GM19025 (cell line): ENCODE results near the gene AIRE.
"Not testable (repeated sequence)": the region's sequence is repeated elsewhere in the genome, so short reads cannot be mapped to it uniquely, and the experiment has no call there.

ENCODE experiments used
- ATAC-seq: cut with Tn5 transposase; IDR thresholded peaks from one replicate; pipeline ENCODE4 v1.9.1; 2021; ENCODE audit warnings: mild to moderate bottlenecking, low read depth, moderate library complexity; ENCODE audit not compliant: unreplicated experiment

Gene AIRE

DNA sequence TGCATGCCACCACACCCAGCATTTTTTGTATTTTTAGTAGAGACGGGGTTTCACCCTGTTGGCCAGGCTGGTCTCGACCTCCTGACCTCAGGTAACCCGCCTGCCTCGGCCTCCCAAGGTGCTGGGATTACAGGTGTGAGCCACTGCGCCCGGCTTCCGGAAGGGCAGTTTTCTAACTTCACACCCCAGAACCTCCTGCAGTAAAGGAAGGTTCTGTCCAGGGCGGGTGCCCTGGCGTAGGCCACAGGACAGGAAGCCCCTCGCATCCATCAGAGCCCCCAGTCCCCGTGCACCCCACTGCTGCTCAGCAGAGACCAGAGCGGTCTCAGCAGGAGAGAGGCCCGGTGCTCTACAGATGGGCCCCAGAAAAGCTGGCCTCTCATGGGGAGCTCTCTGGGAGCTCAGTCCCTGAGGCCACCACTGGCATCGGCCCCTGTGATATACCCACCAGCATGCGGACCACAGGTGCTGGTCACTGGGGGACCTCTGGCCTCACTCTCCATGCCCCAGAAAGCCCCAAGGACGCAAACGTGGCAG is 19.9 kb upstream of the AIRE start:
- no peak for ATAC-seq

GRCh38 chr21:44267655-44268142 is 18.0 kb upstream of the AIRE start:
- ATAC-seq = no peak

DNA sequence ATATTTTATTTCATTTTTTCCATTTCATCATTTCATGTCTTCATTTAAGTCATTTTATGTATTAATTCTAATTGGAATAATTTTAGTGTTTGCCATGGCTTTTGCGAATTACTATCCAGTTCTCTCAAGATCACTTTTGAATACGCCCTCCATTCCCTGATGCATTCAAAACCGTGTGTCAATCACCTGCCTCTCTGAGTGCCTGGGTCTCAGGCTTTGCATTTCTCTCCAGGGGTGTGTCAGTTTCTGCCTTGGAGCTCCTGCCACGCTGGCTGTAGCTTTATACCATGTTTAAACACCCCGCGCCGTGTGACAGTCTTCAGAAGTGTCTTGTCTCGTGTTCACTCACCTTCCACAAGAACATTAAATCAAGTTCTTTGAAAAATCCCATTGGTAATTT is 16.6 kb upstream of the AIRE start:
- no peak for ATAC-seq

GRCh38 chr21:44271558-44272283 is 14.0 kb upstream of the AIRE start:
- no peak for ATAC-seq

DNA sequence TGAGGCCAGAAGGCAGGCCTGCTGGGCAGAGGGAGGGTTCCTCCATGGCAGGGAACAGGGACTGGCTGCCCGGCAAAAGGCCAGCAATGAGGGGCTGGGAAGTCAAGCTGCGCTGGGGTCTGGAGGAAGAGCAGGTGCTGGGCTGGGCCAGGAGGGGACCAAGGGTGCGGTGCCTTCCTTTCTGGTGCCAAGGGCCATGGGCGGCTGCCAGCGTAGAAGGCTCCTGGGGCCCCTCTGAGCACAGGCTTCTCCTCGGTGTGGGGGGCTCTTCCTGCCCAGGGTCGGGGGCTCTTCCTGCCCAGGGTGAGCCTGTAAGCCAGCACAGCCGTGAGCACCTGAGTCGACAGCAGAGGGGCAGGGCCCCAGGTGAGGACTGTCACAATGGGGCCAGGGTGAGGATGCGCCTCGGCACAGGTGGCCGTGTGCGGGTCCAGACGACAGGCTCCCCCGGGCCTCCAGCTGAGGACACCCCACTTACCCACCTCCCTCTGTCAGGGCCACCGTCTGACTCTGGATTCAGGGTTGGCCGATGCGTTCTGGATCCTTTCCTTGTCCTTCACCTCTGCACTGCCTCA is 13.3 kb upstream of the AIRE start:
- ATAC-seq = no peak

GRCh38 chr21:44273046-44273445 is 12.6 kb upstream of the AIRE start:
- ATAC-seq = no peak

DNA sequence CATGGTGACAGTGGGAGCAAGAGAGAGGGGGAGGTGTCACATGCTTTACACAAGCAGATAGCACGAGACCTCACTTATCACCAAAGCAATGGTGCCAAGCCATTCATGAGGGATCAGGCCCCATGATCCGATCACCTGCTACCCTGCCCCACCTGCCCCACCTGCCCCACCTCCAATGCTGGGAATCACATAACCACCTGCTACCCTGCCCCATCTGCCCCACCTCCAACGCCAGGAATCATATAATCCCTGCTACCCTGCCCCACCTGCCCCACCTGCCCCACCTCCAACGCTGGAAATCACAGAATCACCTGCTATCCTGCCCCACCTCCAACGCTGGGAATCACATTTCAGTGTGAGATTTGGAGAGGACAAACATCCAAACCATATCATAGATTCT is 10.6 kb upstream of the AIRE start:
- ATAC-seq = no peak

DNA sequence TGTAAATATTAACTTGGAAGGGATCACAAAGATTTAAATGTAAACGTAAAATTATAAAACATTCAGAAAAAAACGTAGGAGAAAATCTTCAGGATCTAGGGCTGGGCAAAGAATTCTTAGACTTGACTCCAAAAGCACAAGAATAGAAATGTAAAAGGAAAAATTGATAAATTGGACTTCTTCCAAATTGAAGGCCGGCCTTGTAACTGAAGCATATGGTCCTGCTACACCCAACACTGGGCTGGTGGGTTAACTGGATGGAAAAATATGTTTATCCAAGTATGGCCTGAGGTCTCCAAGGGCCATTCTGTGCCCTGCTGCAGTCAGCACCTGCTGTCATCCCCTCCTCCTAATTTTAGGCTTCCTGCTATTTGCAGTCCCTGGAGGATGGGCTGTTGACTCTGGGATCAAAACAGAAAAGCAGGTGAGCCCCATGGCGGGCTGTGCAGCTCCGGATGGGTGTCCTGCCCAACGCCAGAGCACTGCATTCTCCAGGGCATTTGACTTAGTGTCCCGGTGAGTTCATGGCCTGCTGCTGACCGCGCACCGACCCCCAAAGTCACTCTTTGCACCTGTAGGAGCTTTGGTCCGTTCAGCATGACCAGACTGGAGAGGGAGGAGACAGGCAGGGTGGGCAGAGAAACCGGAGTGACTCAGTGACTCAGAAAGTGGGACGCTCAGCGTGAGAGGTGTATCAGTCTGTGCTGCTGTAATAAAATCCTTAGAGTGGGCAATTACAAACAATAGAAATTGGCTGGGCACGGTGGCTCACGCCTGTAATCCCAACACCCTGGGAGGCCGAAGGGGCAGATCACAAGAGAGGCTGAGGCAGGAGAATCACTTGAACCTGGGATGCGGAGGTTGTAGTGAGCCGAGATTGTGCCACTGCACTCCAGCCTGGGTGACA is 6.1 kb upstream of the AIRE start:
- no peak for ATAC-seq

DNA sequence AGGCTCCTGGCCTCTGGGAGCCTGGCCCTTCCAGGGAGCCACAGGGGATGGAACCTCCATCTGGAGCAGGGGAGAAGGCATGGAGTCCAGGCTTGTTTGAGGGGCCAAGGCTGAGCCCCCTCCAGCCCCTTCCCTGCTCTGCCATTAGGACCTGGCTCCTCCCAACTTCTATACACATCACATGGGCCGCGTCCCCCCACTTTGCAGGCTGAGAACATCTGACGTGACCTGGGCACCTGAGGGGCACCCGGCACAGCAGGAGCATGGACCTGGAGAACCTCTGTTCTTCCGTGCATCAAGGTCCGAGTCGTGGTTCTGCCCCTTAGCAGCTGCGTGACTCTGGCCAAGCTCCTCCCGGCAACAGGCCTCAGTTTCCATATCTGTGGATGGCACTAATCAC is 3.9 kb upstream of the AIRE start:
- no peak for ATAC-seq

- ATAC-seq = no peak
These were observed 3.3 kb upstream of the AIRE start for GRCh38 chr21:44282370-44282769.

DNA sequence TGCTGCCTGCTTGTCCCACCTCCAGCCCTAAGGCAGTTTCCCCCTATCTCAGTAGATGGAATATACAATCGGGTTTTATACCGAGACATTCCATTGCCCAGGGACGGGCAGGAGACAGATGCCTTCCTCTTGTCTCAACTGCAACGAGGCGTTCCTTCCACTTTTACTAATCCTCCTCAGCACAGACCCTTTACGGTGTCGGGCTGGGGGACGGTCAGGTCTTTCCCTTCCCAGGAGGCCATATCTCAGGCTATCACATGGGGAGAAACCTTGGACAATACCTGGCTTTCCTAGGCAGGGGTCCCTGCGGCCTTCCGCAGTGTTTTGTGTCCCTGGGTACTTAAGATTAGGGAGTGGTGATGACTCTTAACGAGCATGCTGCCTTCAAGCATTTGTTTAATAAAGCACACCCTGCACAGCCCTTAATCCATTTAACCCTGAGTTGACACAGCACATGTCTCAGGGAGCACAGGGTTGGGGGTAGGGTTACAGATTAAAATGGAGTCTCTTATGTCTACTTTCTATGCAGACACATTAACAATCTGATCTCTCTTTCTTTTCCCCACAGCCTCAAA is 2.4 kb upstream of the AIRE start:
- ATAC-seq = not testable (repeated sequence)

GRCh38 chr21:44283948-44284347 is 1.7 kb upstream of the AIRE start:
- ATAC-seq = no peak

GRCh38 chr21:44286086-44286715 is 525 bp downstream of the AIRE start:
- ATAC-seq = no peak

DNA sequence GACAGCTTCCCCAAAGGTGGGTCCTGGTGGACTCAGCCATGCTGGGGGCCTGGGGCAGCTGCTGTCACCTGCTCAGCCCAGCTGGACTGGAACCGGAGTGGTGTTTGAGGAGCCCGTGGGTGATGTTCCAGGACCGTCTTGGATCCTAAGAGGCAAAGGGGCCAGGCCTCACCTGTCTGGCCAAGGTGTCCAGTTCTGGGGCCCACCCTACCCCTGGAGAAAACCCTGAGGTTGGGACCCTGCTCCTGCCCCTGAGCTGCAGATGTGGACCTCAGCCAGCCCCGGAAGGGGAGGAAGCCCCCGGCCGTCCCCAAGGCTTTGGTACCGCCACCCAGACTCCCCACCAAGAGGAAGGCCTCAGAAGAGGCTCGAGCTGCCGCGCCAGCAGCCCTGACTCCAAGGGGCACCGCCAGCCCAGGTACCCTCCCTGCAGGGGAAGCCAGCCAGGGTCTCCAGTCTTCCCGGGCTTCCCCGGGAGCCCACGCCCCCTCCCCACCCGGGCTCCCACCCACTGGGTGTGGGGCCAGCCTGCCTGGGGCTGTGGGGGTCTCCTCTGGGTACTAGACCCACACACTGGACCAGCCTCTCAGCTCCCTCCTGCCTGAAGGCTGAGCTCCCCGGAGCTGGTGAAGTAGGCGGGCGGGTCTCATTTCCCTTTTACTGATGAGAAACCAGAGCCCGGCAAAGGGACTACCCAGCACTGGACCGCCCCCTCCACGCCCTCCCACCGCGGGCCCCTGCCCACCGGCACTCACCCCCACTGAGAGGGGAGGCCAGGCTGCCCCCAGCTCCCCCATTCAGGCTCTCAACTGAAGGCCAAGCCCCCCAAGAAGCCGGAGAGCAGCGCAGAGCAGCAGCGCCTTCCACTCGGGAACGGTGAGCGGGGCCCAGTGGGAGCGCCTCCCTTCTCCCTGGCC is 1.3 kb downstream of the AIRE start:
- no peak for ATAC-seq

DNA sequence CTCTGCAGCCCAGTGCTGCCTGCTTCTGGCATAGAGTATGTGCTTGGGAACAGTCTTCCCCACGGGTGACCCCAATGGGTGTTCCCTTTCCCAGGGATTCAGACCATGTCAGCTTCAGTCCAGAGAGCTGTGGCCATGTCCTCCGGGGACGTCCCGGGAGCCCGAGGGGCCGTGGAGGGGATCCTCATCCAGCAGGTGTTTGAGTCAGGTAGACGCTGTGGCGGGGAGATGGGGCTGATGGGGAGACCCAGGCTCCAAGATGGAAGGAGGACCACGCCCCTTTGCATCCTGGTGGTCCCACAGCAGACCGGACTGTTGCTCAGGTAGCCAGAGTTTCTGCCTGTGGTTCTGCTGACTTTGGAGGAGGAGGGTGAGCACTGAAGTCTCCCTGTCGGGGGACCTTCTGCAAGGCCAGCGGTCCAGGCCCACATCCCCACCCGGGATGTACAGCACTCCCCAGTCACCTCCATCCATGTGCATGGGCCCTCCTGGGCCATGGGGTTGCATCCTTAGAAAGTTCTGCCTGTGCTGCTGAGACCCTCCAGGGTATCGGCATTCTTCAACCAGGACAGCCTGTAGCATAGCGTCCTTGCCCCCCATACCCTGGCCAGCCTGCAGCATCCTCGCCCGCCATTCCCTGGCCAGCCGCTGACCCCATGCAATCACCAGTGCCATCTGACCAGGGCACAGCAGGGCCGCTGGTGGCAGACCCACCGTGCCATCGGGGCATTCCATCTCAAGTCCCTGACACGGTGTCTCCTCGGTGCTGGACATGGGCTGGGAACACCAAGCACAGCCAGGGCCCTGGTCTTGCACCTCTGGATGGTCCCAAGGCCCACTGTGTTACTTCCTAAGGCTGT is 2.8 kb downstream of the AIRE start:
- no peak for ATAC-seq

GRCh38 chr21:44289381-44290010 is 3.8 kb downstream of the AIRE start:
- ATAC-seq = no peak

GRCh38 chr21:44290327-44291077 is 4.8 kb downstream of the AIRE start:
- no peak for ATAC-seq
